Right ventricle myocardium inferior (tissue), 1 donor: ENCODE data around the gene PAX2. TPM values are rescaled to one million over a fixed set of nuclear protein-coding genes. Genes with fewer than 3 reads are reported as not detected.

Experiments used
- ATAC-seq: fragments of 200-7000 bp; cut with Tn5 transposase; one replicate; pipeline ENCODE4 v1.9.1; 2020; ENCODE audit warnings: mild to moderate bottlenecking, moderate library complexity
- DNase-seq: peaks from one replicate; pipeline ENCODE4 v3.0.0; 2021; ENCODE audit errors: missing footprints
- intact Hi-C: fragments of 100-400 bp; cut with DNase I; formaldehyde crosslinking; loops from one replicate; pipeline ENCODE4 v1.11.0; 2022
- total RNA-seq: library from RNA; stranded (reverse); fragmentation: NEBNext Ultra II Directional; extraction: Animal tissue kit (Norgen Biotek cat#: 25700); gene quantifications from one replicate; pipeline ENCODE4 v1.2.1, GENCODE V29; 2021
- donor health status: DM: no; HTN: yes; CAD: no; lungs with severe emphysema.

The PAX2 gene
- total RNA-seq, 1 donor from 2014 or later, result not detected

DNA sequence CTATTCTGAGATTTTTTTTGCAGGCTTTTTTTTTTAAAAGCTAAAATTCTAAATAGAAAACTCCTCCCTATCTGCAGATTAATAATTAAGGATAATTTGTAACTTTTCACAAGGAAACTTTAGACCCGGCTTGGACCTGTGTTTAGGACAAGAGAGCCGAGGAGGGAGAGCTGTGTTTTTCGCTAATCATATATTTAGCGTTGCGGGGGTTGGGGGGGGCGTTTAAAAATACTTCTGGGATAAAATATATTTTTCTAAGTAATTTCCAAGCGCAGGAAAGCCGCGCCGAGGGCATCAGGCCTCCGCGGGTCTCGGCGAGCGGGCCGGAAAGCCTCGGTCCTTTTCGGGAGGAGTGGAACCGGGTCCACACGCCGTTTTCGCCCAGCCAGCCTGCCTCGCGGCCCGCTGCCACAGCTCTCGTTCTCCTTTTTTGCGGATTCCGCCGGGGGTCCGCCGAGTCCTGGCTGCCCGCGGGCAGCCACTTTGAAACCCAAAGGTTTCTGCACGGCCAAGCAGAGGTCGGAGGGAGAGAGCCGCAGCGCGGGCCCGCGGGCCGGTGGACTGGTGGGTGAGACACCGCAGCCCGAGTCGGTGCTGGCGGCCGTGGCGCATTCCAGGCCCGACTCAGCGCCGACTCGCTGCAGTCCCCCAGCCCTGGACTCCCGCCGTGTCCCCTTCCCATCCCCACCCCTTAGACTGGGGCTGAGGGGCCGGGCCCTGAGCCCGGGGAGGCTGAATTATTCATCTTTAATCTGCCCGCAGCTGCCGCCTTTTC, 2.3 kb downstream of the PAX2 start:
- intact Hi-C loops, result no loop called here
- DNase-seq (no peak), ATAC-seq (no peak)

DNA sequence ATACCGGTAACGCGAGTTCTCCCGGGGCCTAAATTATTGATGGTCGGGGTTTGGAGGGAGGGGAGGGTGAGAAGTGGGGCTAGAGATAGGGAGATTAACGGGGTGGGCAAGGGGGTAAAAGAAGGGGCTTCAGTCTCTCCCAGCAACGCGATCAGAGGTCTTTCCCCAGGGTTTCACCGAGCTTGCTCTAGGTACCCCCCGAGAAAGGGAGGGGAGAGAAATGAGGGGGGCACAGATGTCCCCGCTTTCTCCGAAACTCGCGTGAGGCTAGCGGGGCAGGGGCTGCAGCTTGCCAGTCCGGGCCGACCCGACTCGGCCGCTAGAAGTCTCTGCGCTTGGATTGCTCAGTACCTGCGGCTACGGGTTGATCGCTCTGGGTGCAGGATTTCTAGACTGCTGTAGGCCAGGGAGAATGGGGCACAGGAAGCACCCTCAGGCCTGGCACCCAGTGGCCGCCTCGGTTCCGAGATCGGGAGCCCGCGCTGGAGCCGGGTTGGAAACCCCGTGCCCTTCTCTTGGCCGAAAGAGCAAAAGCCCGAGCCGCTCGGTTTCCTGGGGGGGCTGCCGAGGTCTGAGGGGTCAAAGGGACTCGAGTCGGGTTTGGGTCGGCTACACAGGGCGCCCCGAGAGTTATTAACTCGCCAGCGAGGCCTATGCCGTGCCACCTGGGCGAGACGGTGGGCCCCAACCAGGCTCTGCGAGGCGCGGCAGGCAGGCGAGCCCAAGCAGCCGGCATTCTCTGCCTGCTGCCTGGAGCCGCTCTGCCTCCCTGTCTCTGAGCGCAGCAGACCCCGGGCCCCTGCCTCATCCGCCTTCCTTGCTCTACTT, 3.1 kb downstream of the PAX2 start:
- intact Hi-C loops, result no loop called here
- no peak for ATAC-seq
- DNase-seq, result no peak

- DNase-seq (no peak), ATAC-seq (no peak)
- intact Hi-C loops, result no loop called here
Observed at GRCh38 chr10:100749059-100749308, 3.6 kb downstream of the PAX2 start.

- DNase-seq (no peak), ATAC-seq (no peak)
- intact Hi-C loops, result no loop called here
Observed at GRCh38 chr10:100749309-100750217, 4.2 kb downstream of the PAX2 start.

DNA sequence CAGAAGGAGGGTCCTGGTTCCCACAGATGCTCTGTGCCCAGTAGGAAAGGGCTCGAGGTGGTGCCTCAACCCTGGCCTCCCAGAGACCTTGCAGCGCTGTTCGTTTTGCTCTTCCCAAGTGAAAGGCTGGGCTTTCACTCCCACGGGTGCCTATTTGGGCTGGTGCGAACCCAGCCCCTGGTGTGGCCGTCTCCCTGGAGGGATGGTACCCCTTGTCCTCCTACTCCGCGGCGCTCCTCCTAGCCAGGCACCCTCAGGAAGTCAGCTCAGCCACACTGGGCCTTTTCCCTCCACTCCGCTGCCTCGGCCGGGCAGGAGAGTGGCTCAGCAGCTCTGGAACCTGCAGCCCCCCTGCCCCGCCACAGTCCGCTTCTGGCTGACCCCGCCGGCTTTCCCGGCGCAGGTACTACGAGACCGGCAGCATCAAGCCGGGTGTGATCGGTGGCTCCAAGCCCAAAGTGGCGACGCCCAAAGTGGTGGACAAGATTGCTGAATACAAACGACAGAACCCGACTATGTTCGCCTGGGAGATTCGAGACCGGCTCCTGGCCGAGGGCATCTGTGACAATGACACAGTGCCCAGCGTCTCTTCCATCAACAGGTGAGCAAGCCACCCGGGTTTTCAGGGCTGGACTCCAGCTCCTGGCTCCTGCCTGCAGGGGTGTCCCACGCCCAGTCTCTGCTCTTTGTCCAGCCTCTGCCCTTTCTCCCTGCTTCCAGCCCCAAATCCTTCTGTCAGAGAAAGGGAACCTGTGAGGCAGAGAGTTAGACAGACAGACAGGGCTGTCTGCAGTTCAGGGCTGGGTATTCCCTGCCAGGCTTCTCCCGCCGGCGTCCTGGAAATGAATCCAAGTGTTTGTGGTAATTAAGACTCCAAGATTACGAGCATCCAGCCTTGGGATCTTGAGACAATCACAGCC, 5.2 kb downstream of the PAX2 start:
- intact Hi-C loops, result no loop called here
- ATAC-seq (no peak), DNase-seq (no peak)

GRCh38 chr10:100751211-100751933, 6.0 kb downstream of the PAX2 start:
- ATAC-seq, result no peak
- intact Hi-C loops, result no loop called here
- no peak for DNase-seq

DNA sequence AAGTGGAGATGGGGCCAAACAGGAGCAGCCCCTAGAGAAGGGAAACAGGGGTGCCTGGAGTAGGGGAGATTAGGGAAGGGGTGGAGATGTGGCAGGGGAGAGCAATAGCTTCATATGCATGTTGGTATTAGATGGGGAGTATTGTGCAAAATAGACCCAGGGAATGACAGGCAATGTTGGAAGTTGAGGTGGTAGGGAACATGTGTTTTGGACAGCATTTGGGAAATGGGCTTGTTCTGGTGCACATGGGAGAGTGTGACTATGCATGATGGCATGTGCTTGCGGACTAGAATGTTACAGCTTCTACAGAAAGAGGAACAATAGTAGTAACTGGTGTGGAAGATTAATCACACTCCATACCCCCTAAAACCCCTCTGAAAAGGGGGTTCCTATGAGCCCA, 10.4 kb downstream of the PAX2 start:
- intact Hi-C loops, result no loop called here
- DNase-seq, result no peak
- no peak for ATAC-seq

DNA sequence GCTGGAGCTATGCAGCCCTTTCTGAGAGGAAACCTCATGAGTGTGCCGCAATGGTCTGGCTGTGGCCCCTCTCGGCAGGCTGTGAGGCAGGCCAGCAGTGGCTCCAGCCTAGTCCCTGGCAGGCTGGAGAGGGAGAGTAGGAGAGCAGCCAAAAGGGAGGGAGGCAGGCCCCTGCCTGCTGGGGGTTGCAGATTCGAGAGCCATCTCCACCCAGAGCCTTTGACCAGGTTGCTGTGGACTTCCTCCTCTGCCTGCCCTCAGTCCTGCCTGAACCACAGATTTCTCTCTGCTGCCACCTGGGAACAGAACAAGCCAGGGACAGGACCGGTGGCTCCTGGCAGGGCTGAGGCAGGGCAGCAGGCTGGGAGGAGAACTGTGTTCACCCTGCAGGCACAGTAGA, 13.9 kb downstream of the PAX2 start:
- intact Hi-C loops, result no loop called here
- ATAC-seq (no peak), DNase-seq (no peak)

DNA sequence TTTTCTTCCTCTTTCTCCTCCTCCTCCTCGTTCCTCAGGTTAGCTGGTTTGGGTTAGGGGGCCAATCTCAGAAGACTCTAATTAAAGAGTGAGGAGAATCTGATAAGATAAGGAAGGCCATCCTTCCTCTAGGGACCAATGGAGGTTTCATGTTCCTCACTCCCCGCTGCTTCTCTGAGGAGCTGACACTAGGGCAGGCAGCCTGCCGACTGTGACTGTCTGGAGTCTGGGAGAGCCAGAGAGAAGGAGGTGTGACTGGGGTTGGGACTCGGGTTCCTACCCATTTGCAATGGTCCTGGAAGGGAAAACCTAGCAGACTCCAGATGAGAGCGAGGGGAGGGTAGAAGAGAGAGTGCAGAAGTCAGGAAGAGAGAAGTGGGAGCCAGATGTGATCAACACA, 15.3 kb downstream of the PAX2 start:
- DNase-seq (no peak), ATAC-seq (no peak)
- intact Hi-C loops, result no loop called here

DNA sequence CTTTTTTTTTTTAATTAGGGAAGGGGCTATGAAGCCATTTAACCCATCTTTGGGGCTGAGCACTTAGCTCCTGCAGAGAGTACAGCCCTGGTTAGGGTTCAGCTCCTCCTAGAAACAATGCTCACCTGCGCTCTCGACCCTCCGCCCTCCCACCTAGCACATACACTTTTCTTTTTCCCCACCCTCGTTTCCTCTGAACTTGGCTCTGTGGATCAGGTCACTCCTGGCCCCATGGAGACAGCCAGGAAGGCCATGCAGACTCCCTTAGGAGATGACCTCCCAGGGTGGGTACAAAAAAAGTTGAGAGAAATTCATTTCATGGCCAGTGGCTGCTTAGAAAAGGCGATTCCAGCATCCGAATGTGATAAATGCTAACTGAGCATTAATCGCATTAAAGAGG, 15.8 kb downstream of the PAX2 start:
- ATAC-seq (no peak), DNase-seq (no peak)
- intact Hi-C loops, result no loop called here

DNA sequence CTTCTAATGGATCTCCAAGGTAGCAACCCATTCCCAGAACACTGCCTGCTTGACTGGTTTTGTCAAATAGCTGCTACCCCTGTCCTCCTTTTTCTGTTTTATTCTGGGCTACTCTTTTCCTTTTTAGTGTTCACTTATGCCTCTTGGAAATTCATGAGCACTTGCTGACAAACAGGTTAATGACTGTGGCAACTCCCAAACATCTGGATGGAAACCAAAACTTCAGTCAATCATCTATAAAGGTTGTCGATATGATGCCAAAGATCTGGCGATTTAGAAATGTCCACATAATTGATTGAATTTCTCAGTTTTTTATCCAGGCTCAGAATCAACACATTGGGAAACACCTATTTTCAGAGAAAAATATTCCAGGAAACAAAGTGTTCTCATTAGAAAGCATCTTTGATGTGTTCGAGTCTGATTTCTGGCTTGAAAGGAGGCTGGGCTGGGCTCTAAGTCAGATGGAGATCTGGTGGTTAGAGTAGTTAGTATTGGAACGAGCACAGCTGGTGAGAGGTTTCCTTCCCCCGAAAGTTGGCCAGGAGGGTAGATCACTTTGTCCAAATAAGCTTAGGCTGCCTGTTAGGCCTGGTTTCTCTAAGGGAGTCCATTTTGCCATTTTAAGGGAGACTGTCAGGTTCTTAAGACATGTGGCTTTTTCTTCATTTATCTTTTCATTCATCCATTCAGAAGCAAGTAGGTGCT, 17.8 kb downstream of the PAX2 start:
- intact Hi-C loops, result no loop called here
- ATAC-seq (no peak), DNase-seq (no peak)

DNA sequence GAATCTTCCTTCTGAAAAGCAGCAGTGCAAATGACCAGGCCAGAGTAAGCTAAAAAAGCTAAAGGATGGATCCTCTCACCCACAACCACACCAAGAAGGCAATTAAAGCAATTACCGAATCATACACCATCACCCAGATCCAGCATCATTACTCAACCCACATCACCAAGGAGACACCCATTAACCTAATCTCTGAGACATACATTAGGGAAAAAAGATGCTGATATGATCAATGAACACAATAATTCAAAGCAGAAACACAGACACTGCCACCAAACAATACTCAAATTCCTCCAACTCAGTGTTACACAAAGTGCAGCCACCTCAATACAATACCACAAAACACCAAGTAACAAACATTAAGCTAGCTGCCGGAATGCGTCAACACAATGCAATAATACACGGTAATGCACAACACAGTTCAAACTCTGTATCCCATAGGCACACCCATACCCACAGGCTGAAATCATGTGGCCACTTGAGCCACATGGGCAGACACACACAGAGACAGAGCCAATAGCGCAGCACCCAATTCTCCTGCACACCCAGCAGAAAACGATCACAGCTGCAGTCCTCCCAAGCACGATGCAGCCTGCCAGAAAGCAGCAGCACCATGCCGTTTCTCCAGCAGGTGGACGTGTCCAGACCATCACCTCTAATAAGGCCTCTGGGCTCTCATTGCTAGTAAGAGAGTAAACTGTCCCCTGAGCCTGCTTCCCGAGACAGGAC, 21.5 kb downstream of the PAX2 start:
- intact Hi-C loops, result no loop called here
- DNase-seq, result no peak
- no peak for ATAC-seq

DNA sequence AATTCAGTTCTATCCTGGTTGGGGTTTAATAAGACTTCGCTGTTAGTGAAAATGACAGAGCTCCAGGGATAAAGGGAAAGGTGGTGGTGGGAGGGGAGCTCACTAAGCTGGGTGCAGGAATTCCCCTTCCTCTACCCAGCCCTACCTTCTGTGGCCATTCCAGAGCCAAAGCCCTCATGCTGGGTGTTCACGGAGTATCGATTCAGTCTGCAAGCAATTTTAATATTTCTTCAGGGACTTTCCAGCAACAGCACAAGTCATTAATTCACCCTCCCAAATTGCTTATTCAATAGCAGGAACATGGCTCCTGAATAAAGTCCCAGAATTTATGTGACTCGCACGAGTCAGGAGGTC, 22.0 kb downstream of the PAX2 start:
- DNase-seq, result no peak
- no peak for ATAC-seq
- intact Hi-C loops, result no loop called here

- no peak for DNase-seq
- ATAC-seq, result no peak
- intact Hi-C loops, result no loop called here
Observed at GRCh38 chr10:100769481-100769880, 24.1 kb downstream of the PAX2 start.

DNA sequence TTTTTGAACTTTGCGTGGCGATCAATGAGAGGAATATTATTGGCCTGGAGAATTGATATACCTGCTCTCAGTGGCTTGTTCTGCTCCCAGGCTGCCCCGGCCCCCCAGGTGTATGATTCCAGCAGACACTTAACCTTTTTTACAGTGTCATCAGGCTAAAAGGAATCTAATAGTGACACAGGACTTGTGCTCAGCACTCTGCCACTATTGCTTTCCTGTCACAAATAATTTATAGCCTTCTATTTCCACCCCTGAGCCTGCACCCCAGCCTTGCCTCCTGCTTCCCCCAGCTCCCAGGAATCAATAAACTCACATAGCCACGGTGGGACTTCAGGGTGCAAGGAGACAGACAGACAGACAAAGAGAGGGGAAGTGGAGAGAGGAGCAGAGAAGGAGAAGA, 28.3 kb downstream of the PAX2 start:
- intact Hi-C loops, result no loop called here
- DNase-seq (no peak), ATAC-seq (no peak)

GRCh38 chr10:100774223-100774622, 28.8 kb downstream of the PAX2 start:
- ATAC-seq (no peak), DNase-seq (no peak)
- intact Hi-C loops, result no loop called here

DNA sequence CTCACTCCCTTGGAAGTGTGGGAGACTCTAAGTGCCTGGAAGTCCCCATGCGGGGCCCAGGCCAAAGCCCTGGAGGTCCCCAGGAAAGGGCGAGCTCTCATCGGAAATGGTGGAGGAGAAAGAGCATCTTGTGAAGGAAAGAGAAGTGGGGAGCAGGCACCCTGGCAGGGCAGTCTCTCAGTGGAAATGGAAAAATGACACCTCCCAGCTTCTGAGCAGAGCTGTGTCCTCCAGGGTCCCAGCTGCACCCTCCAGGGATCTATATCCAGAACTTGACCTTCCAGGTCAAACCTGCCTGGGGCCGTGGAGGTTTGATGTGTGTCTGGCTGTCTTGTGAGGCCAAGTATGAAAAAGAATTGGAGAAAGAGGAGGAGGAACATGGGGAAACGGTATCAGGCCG, 29.5 kb downstream of the PAX2 start:
- intact Hi-C loops, result no loop called here
- DNase-seq (no peak), ATAC-seq (no peak)
